ENCODE data around the gene GPR160.

GRCh38 chr3:170063691-170064090 is 25.9 kb downstream of the GPR160 start:
- TF ChIP-seq CTCF (conservative IDR thresholded peaks at IDR 0.05; ENCODE audit: low read depth, low read length) (no peak), EZH2phosphoT487 (IDR thresholded peaks at IDR 0.05; ENCODE audit: borderline replicate concordance, low read length) (no peak)

Data from PC-3 (cell line).